Measurements from ENCODE around the gene MCU. TPM values are rescaled to one million over a fixed set of nuclear protein-coding genes. Genes with fewer than 3 reads are reported as not detected.
A peak's percentile ranks its signal among the peaks of the same experiment; 100 is the strongest.

MCU gene
- polyA plus RNA-seq, 1 donor (not counting 4 experiments of a cell fraction or from before 2014, with no cell fraction given): 103 TPM

GRCh38 chr10:72692994-72693781, 1.2 kb downstream of the MCU start:
- Histone ChIP-seq H3K27ac (ENCODE audit: control insufficient read depth, insufficient read depth, low read length) (peak overlapping the region; percentile 80), H2AFZ (ENCODE audit: control insufficient read depth, low read length) (peak overlapping the region; percentile 76), H3K36me3 (ENCODE audit: control insufficient read depth in 2 of 2, extremely low read depth in 1 of 2, insufficient read depth in 2 of 2, low read length in 2 of 2) (no peaks in the 10 kb centered on the region), H3K9me1 (ENCODE audit: control insufficient read depth, extremely low read depth, insufficient read depth, low read length) (no peaks in the 10 kb centered on the region), H3K4me3 (ENCODE audit: control insufficient read depth in 2 of 3, extremely low read depth in 1 of 3, insufficient read depth in 2 of 3, low read depth in 1 of 3, low read length in 3 of 3) (peak overlapping the region; percentile 90 to 93 (median 92)), H4K20me1 (ENCODE audit: control insufficient read depth, extremely low read depth, insufficient read depth, low read length) (no peaks in the 10 kb centered on the region), H3K9ac (ENCODE audit: control insufficient read depth, extremely low read depth, insufficient read depth, low read length) (peak overlapping the region; percentile 92), H3K4me1 (ENCODE audit: control insufficient read depth, extremely low read depth, insufficient read depth, low read length) (peaks cover 27% of the 10 kb centered on the region), H3K27me3 (ENCODE audit: control insufficient read depth, extremely low read depth, insufficient read depth, low read length) (no peaks in the 10 kb centered on the region), H3K79me2 (ENCODE audit: control insufficient read depth, insufficient read depth, low read length) (peaks cover 56% of the 10 kb centered on the region), H3K9me3 (ENCODE audit: control insufficient read depth, low read depth, low read length) (no peaks in the 10 kb centered on the region), H3K4me2 (ENCODE audit: control insufficient read depth, extremely low read depth, insufficient read depth, low read depth, low read length) (peak overlapping the region; percentile 95)
- TF ChIP-seq EZH2 (IDR thresholded peaks at IDR 0.05; ENCODE audit: low read length): no peak
- TF ChIP-seq, protein P1, sequence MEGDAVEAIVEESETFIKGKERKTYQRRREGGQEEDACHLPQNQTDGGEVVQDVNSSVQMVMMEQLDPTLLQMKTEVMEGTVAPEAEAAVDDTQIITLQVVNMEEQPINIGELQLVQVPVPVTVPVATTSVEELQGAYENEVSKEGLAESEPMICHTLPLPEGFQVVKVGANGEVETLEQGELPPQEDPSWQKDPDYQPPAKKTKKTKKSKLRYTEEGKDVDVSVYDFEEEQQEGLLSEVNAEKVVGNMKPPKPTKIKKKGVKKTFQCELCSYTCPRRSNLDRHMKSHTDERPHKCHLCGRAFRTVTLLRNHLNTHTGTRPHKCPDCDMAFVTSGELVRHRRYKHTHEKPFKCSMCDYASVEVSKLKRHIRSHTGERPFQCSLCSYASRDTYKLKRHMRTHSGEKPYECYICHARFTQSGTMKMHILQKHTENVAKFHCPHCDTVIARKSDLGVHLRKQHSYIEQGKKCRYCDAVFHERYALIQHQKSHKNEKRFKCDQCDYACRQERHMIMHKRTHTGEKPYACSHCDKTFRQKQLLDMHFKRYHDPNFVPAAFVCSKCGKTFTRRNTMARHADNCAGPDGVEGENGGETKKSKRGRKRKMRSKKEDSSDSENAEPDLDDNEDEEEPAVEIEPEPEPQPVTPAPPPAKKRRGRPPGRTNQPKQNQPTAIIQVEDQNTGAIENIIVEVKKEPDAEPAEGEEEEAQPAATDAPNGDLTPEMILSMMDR (optimal IDR thresholded peaks at IDR 0.05 in 1 of 3, IDR thresholded peaks at IDR 0.05 in 1 of 3, conservative IDR thresholded peaks at IDR 0.05 in 1 of 3; ENCODE audit: extremely low read depth in 1 of 3, insufficient read depth in 2 of 3, low read length in 3 of 3): no peak
- DNase-seq (ENCODE audit: low read depth, low spot score) (no peak), FAIRE-seq (peak; percentile 29)
- dilution Hi-C loops (cut with MboI; ENCODE audit: extremely low pct_ligation_motif_present, low sequenced_read_pairs): no loop called here

DNA sequence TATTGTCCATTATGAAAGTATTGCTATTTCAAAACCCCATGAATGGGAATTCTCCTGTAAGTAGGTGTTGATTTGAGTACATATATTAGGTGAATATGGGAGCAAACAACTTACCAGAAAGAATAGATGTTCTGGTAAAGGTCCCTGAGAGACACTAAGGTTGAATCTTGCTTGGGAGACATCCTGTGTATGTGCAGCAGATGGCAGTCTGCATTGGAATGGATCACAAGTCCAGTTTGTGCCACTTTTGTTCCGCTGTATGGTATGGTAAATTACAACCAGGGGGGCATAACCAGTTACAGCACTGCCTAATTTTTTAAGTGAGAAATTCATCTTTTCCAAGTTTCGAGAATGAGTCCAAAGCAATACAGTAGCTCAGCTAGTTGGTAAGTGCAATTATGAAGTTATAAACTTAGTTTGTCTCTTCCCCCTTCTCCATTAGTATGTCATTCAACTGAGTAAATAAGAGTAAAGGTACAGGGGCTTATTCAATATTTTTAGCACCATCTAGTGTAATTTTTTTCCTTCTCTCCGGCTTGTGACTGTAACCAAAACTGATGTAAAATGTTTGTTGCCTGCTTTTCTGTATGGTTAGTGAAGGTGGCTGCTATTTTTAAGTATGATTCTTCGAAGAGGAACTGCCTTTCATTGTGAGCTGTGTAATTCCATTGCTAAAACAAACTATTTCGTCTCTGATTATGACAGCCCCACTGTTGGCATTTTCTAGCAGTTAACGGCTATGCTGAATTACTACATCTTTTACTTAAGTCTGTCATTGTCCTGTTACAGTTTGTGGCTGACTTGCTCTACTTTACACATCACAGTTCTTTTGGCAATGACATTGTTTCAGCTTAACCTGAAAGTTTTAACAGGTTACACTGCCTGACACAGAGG, 2.8 kb downstream of the MCU start:
- Histone ChIP-seq H3K9me3 (ENCODE audit: control insufficient read depth, low read depth, low read length) (no peaks in the 10 kb centered on the region), H3K9me1 (ENCODE audit: control insufficient read depth, extremely low read depth, insufficient read depth, low read length) (no peaks in the 10 kb centered on the region), H3K27ac (ENCODE audit: control insufficient read depth, insufficient read depth, low read length) (no peak overlapping the region), H3K36me3 (ENCODE audit: control insufficient read depth in 2 of 2, extremely low read depth in 1 of 2, insufficient read depth in 2 of 2, low read length in 2 of 2) (no peaks in the 10 kb centered on the region), H3K79me2 (ENCODE audit: control insufficient read depth, insufficient read depth, low read length) (peaks cover 70% of the 10 kb centered on the region), H4K20me1 (ENCODE audit: control insufficient read depth, extremely low read depth, insufficient read depth, low read length) (no peaks in the 10 kb centered on the region), H3K4me1 (ENCODE audit: control insufficient read depth, extremely low read depth, insufficient read depth, low read length) (peaks cover 25% of the 10 kb centered on the region), H3K27me3 (ENCODE audit: control insufficient read depth, extremely low read depth, insufficient read depth, low read length) (no peaks in the 10 kb centered on the region), H3K4me3 (ENCODE audit: control insufficient read depth in 2 of 3, extremely low read depth in 1 of 3, insufficient read depth in 2 of 3, low read depth in 1 of 3, low read length in 3 of 3) (no peak overlapping the region), H3K9ac (ENCODE audit: control insufficient read depth, extremely low read depth, insufficient read depth, low read length) (no peak overlapping the region), H3K4me2 (ENCODE audit: control insufficient read depth, extremely low read depth, insufficient read depth, low read depth, low read length) (peak overlapping the region; percentile 95), H2AFZ (ENCODE audit: control insufficient read depth, low read length) (no peak overlapping the region)
- TF ChIP-seq EZH2 (IDR thresholded peaks at IDR 0.05; ENCODE audit: low read length): no peak
- TF ChIP-seq, protein P1 (optimal IDR thresholded peaks at IDR 0.05 in 1 of 3, IDR thresholded peaks at IDR 0.05 in 1 of 3, conservative IDR thresholded peaks at IDR 0.05 in 1 of 3; ENCODE audit: extremely low read depth in 1 of 3, insufficient read depth in 2 of 3, low read length in 3 of 3): peak; percentile 24 to 79 (median 55)
- DNase-seq (ENCODE audit: low read depth, low spot score): no peak
- dilution Hi-C loops (cut with MboI; ENCODE audit: extremely low pct_ligation_motif_present, low sequenced_read_pairs): no loop called here
- peak; percentile 9 for FAIRE-seq

Data from keratinocyte (primary cell).